Measurements from ENCODE around the gene SPINK8. TPM values are rescaled to one million over a fixed set of nuclear protein-coding genes. Genes with fewer than 3 reads are reported as not detected.
A peak's percentile ranks its signal among the peaks of the same experiment; 100 is the strongest.

The SPINK8 gene
- total and polyA plus RNA-seq, 2 of the 8 experiments (the other 6 are each of a cell fraction or from before 2014, with no cell fraction given): 0.29 TPM; not detected in 1

DNA sequence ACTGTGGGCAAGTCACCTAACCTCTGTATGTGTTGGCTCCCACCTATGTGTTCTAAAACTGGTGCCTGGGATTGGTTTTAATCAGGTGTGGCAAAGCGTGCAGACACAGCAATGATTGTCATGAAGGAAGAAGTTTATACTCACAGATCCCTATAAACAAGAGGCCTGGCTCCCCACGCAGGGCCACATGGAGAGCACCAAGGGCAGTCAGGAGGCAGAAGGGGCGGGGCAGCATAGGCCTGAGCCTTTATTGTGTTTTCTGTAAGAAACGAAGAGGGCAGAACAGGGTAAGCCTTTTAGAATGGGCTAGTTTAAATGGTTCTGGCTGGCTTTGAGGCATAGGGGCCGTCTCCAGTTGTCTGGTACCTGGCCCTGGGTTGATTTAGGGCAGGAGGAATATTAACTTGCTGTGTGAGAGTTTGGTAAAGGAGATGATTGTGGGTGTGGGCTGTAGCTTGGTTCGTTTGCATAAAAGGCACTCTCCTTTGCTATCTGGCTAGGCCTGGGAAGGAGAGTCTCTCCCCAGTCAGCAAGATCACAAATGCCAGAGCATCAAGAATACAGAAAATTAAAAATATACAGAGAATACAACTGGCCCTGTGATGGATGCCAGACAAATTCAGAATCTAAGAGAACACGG, 36.4 kb upstream of the SPINK8 start (continued):
- TF ChIP-seq, protein P1, sequence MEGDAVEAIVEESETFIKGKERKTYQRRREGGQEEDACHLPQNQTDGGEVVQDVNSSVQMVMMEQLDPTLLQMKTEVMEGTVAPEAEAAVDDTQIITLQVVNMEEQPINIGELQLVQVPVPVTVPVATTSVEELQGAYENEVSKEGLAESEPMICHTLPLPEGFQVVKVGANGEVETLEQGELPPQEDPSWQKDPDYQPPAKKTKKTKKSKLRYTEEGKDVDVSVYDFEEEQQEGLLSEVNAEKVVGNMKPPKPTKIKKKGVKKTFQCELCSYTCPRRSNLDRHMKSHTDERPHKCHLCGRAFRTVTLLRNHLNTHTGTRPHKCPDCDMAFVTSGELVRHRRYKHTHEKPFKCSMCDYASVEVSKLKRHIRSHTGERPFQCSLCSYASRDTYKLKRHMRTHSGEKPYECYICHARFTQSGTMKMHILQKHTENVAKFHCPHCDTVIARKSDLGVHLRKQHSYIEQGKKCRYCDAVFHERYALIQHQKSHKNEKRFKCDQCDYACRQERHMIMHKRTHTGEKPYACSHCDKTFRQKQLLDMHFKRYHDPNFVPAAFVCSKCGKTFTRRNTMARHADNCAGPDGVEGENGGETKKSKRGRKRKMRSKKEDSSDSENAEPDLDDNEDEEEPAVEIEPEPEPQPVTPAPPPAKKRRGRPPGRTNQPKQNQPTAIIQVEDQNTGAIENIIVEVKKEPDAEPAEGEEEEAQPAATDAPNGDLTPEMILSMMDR (IDR thresholded peaks at IDR 0.05; ENCODE audit: control extremely low read depth in 1 of 3, insufficient read depth in 1 of 3, low read depth in 1 of 3, low read length in 3 of 3): no peak
- TF ChIP-seq, protein P2, sequence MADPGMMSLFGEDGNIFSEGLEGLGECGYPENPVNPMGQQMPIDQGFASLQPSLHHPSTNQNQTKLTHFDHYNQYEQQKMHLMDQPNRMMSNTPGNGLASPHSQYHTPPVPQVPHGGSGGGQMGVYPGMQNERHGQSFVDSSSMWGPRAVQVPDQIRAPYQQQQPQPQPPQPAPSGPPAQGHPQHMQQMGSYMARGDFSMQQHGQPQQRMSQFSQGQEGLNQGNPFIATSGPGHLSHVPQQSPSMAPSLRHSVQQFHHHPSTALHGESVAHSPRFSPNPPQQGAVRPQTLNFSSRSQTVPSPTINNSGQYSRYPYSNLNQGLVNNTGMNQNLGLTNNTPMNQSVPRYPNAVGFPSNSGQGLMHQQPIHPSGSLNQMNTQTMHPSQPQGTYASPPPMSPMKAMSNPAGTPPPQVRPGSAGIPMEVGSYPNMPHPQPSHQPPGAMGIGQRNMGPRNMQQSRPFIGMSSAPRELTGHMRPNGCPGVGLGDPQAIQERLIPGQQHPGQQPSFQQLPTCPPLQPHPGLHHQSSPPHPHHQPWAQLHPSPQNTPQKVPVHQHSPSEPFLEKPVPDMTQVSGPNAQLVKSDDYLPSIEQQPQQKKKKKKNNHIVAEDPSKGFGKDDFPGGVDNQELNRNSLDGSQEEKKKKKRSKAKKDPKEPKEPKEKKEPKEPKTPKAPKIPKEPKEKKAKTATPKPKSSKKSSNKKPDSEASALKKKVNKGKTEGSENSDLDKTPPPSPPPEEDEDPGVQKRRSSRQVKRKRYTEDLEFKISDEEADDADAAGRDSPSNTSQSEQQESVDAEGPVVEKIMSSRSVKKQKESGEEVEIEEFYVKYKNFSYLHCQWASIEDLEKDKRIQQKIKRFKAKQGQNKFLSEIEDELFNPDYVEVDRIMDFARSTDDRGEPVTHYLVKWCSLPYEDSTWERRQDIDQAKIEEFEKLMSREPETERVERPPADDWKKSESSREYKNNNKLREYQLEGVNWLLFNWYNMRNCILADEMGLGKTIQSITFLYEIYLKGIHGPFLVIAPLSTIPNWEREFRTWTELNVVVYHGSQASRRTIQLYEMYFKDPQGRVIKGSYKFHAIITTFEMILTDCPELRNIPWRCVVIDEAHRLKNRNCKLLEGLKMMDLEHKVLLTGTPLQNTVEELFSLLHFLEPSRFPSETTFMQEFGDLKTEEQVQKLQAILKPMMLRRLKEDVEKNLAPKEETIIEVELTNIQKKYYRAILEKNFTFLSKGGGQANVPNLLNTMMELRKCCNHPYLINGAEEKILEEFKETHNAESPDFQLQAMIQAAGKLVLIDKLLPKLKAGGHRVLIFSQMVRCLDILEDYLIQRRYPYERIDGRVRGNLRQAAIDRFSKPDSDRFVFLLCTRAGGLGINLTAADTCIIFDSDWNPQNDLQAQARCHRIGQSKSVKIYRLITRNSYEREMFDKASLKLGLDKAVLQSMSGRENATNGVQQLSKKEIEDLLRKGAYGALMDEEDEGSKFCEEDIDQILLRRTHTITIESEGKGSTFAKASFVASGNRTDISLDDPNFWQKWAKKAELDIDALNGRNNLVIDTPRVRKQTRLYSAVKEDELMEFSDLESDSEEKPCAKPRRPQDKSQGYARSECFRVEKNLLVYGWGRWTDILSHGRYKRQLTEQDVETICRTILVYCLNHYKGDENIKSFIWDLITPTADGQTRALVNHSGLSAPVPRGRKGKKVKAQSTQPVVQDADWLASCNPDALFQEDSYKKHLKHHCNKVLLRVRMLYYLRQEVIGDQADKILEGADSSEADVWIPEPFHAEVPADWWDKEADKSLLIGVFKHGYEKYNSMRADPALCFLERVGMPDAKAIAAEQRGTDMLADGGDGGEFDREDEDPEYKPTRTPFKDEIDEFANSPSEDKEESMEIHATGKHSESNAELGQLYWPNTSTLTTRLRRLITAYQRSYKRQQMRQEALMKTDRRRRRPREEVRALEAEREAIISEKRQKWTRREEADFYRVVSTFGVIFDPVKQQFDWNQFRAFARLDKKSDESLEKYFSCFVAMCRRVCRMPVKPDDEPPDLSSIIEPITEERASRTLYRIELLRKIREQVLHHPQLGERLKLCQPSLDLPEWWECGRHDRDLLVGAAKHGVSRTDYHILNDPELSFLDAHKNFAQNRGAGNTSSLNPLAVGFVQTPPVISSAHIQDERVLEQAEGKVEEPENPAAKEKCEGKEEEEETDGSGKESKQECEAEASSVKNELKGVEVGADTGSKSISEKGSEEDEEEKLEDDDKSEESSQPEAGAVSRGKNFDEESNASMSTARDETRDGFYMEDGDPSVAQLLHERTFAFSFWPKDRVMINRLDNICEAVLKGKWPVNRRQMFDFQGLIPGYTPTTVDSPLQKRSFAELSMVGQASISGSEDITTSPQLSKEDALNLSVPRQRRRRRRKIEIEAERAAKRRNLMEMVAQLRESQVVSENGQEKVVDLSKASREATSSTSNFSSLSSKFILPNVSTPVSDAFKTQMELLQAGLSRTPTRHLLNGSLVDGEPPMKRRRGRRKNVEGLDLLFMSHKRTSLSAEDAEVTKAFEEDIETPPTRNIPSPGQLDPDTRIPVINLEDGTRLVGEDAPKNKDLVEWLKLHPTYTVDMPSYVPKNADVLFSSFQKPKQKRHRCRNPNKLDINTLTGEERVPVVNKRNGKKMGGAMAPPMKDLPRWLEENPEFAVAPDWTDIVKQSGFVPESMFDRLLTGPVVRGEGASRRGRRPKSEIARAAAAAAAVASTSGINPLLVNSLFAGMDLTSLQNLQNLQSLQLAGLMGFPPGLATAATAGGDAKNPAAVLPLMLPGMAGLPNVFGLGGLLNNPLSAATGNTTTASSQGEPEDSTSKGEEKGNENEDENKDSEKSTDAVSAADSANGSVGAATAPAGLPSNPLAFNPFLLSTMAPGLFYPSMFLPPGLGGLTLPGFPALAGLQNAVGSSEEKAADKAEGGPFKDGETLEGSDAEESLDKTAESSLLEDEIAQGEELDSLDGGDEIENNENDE (IDR thresholded peaks at IDR 0.05; ENCODE audit: insufficient replicate concordance, low read length): no peak
- no peak for TF ChIP-seq NANOG (IDR thresholded peaks at IDR 0.05; ENCODE audit: insufficient read depth, low read depth, low read length, poor library complexity, severe bottlenecking)
- TF ChIP-seq BCL11A (IDR thresholded peaks at IDR 0.05; ENCODE audit: low read depth in 2 of 2, low read length in 2 of 2): no peak
- TF ChIP-seq HDAC6 (IDR thresholded peaks at IDR 0.05; ENCODE audit: low read depth, low read length): no peak
- TF ChIP-seq RNF2 (IDR thresholded peaks at IDR 0.05; ENCODE audit: borderline replicate concordance, low read depth, low read length, missing control alignments, poor library complexity, severe bottlenecking): no peak
- TF ChIP-seq POLR2A (IDR thresholded peaks at IDR 0.05; ENCODE audit: control extremely low read depth in 1 of 2, low read depth in 2 of 2, low read length in 2 of 2): peak in 1 of 2 experiments; percentile 23; a peak in 1 of 3 replicates
